GM12892 (cell line): Measurements from ENCODE around the gene UBE2O.

Source experiments
- POLR2A ChIP-seq: IDR thresholded peaks from 2 replicates; pipeline ENCODE4 v1.6.1; 2011; ENCODE audit warnings: low read depth, low read length, control low read depth
- POLR2AphosphoS5 ChIP-seq: IDR thresholded peaks from 2 replicates; pipeline ENCODE4 v1.6.1; 2011; ENCODE audit warnings: low read depth, low read length, control low read depth
- TAF1 ChIP-seq: IDR thresholded peaks from 2 replicates; pipeline ENCODE4 v1.6.1; 2011; ENCODE audit warnings: low read depth, mild to moderate bottlenecking, control low read depth, low read length, borderline replicate concordance

- TF ChIP-seq POLR2A (no peak), POLR2AphosphoS5 (no peak), TAF1 (no peak)
These were observed 18.7 kb upstream of the UBE2O start for GRCh38 chr17:76471498-76472257.
